ENCODE data around the gene CEACAM1. TPM values are rescaled to one million over a fixed set of nuclear protein-coding genes. Genes with fewer than 3 reads are reported as not detected.

Gene CEACAM1
- total RNA-seq, 1 experiment from 2014 or later: 1.5 TPM

DNA sequence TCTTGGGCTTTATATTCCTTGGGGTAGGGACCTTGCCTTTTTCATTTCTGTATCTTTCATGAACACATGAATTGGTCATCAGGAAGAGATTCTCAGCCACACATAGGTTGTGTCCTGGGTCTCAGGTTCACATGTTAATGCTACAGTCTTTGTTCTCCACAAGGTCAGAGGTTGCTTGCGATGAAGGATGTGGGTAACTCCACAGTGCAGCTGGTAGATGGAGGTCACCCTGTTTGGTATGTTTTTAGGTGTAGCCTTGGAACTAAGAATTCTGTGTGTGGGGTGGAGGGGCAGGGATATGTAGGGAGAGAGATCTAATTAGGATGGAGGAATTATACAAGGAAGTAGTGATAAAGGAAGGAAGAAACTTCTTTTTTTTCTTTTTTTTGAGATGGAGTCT lies 23.2 kb downstream of the CEACAM1 start:
- no CpG with 5 or more reads among the region's 1 CpG for WGBS (ENCODE audit: extremely low coverage, insufficient read length, low lambda C conversion rate)
- H3K9me3 Mint-ChIP-seq: no peaks in the 10 kb centered on the region

More for the DNA sequence above, 23.2 kb downstream of the CEACAM1 start:
- Histone ChIP-seq H3K27me3 (ENCODE audit: insufficient read depth, low read length) (no peaks in the 10 kb centered on the region), H3K4me1 (ENCODE audit: insufficient read depth, low read length) (peaks cover 4% of the 10 kb centered on the region; the same call in 1 of the 2 replicates), H2AK5ac (ENCODE audit: insufficient read length, low read length) (no peak overlapping the region), H4K20me1 (ENCODE audit: control insufficient read depth, insufficient read depth, insufficient read length) (no peaks in the 10 kb centered on the region), H4K5ac (ENCODE audit: insufficient read length, low read depth, low read length) (no peak overlapping the region), H3K23me2 (ENCODE audit: insufficient read length, low read depth, low read length, poor library complexity, severe bottlenecking) (no peaks in the 10 kb centered on the region), H3K18ac (ENCODE audit: insufficient read length, low read depth, low read length) (no peak overlapping the region), H3K9me3 (ENCODE audit: control insufficient read depth, low read depth, low read length) (no peaks in the 10 kb centered on the region), H2BK12ac (ENCODE audit: insufficient read length, low read depth, low read length) (no peak overlapping the region), H3K4me2 (ENCODE audit: insufficient read depth, insufficient read length, low read length) (no peak overlapping the region), H2BK5ac (ENCODE audit: insufficient read length, low read length) (no peak overlapping the region), H3K56ac (ENCODE audit: insufficient read length, low read depth, low read length) (no peak overlapping the region), H3K27ac (ENCODE audit: insufficient read length, low read depth, low read length) (no peak overlapping the region), H3K23ac (ENCODE audit: insufficient read length, low read depth, low read length) (no peak overlapping the region), H2AFZ (ENCODE audit: low read length) (no peak overlapping the region), H2BK120ac (ENCODE audit: low read depth, low read length, poor library complexity, severe bottlenecking) (no peak overlapping the region), H2BK20ac (ENCODE audit: low read depth, low read length, poor library complexity, severe bottlenecking) (no peak overlapping the region), H3K79me1 (ENCODE audit: insufficient read depth, low read depth, low read length, poor library complexity, severe bottlenecking) (no peaks in the 10 kb centered on the region), H4K8ac (replicated peaks; ENCODE audit: insufficient read length, low read depth, low read length) (no peak overlapping the region), H3K14ac (ENCODE audit: insufficient read depth, low read length) (no peak overlapping the region), H3T11ph (ENCODE audit: low read length) (no peak overlapping the region), H3K79me2 (ENCODE audit: insufficient read depth, low read length) (no peaks in the 10 kb centered on the region), H3K9ac (ENCODE audit: extremely low read depth, insufficient read length, low read length) (no peak overlapping the region), H2BK15ac (ENCODE audit: low read depth, low read length) (no peak overlapping the region), H3K4ac (ENCODE audit: low read depth, low read length) (no peak overlapping the region), H4K91ac (ENCODE audit: insufficient read length, low read depth, low read length) (no peak overlapping the region)
- no peak for DNase-seq
- no peaks in the 10 kb centered on the region for H3K36me3 Mint-ChIP-seq (ENCODE audit: insufficient read depth in 1 of 3, low read depth in 3 of 3)
- H3K27me3 Mint-ChIP-seq (ENCODE audit: low read depth): peaks cover 1% of the 10 kb centered on the region; the same call in 1 of the 2 replicates
- H3K27ac Mint-ChIP-seq: peak overlapping the region in 2 of 3 experiments; percentile 36 to 38; a peak in 1 of 7 replicates
- H3K4me1 Mint-ChIP-seq: peaks cover 26% of the 10 kb centered on the region in 2 experiments
- TF ChIP-seq, protein P1, sequence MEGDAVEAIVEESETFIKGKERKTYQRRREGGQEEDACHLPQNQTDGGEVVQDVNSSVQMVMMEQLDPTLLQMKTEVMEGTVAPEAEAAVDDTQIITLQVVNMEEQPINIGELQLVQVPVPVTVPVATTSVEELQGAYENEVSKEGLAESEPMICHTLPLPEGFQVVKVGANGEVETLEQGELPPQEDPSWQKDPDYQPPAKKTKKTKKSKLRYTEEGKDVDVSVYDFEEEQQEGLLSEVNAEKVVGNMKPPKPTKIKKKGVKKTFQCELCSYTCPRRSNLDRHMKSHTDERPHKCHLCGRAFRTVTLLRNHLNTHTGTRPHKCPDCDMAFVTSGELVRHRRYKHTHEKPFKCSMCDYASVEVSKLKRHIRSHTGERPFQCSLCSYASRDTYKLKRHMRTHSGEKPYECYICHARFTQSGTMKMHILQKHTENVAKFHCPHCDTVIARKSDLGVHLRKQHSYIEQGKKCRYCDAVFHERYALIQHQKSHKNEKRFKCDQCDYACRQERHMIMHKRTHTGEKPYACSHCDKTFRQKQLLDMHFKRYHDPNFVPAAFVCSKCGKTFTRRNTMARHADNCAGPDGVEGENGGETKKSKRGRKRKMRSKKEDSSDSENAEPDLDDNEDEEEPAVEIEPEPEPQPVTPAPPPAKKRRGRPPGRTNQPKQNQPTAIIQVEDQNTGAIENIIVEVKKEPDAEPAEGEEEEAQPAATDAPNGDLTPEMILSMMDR (conservative IDR thresholded peaks at IDR 0.05): no peak
- H3K4me3 Mint-ChIP-seq: no peak overlapping the region
